Activated naive CD4-positive, alpha-beta T cell treated with anti-CD3 and anti-CD28 coated beads, Interleukin-2, amount 50 U/mL, for 24 hours (primary cell): Measurements from ENCODE around the gene GABRQ.

Experiments used
- H3K27ac Mint-ChIP-seq: one replicate; pipeline ENCODE4 v1.8.0; 2021; ENCODE audit warnings: mild to moderate bottlenecking, mixed read lengths
- H3K27me3 Mint-ChIP-seq: one replicate; pipeline ENCODE4 v1.8.0; 2021; ENCODE audit warnings: mixed read lengths
- H3K36me3 Mint-ChIP-seq: one replicate; pipeline ENCODE4 v1.8.0; 2021; ENCODE audit warnings: mixed read lengths
- H3K4me1 Mint-ChIP-seq: one replicate; pipeline ENCODE4 v1.8.0; 2021; ENCODE audit warnings: mixed read lengths
- H3K4me3 Mint-ChIP-seq: one replicate; pipeline ENCODE4 v1.8.0; 2021; ENCODE audit warnings: mild to moderate bottlenecking, mixed read lengths
- H3K9me3 Mint-ChIP-seq: one replicate; pipeline ENCODE4 v1.8.0; 2021; ENCODE audit warnings: mixed read lengths

GABRQ gene

GRCh38 chrX:152637649-152638442 is at the start of gene GABRQ:
Gene GABRQ, plus strand, starts transcription at chrX:152637895. Its CDS starts 308 bp downstream, at chrX:152638203.
- H3K9me3 Mint-ChIP-seq = no peaks in the 10 kb centered on the region
- peaks cover 14% of the 10 kb centered on the region for H3K27me3 Mint-ChIP-seq
- no peaks in the 10 kb centered on the region for H3K36me3 Mint-ChIP-seq
- H3K4me3 Mint-ChIP-seq = no peak within 1 kb of the TSS
- H3K27ac Mint-ChIP-seq = no peak within 1 kb of the TSS
- no peaks in the 10 kb centered on the region for H3K4me1 Mint-ChIP-seq

GRCh38 chrX:152588206-152588605 is 49.5 kb upstream of the GABRQ start:
- Mint-ChIP-seq H3K4me1 (no peaks in the 10 kb centered on the region), H3K9me3 (no peaks in the 10 kb centered on the region)

GRCh38 chrX:152600853-152601633 is 36.7 kb upstream of the GABRQ start:
- H3K4me3 Mint-ChIP-seq = no peak overlapping the region
- peaks cover 6% of the 10 kb centered on the region for H3K27me3 Mint-ChIP-seq
- H3K27ac Mint-ChIP-seq = no peak overlapping the region
- H3K9me3 Mint-ChIP-seq = no peaks in the 10 kb centered on the region
- H3K4me1 Mint-ChIP-seq = no peaks in the 10 kb centered on the region
- no peaks in the 10 kb centered on the region for H3K36me3 Mint-ChIP-seq

More at GRCh38 chrX:152588206-152588605, 49.5 kb upstream of the GABRQ start:
- Mint-ChIP-seq H3K27me3 (peaks cover 2% of the 10 kb centered on the region), H3K36me3 (no peaks in the 10 kb centered on the region), H3K27ac (no peak overlapping the region), H3K4me3 (no peak overlapping the region)

- no peaks in the 10 kb centered on the region for H3K36me3 Mint-ChIP-seq
- H3K27ac Mint-ChIP-seq = no peak overlapping the region
- H3K9me3 Mint-ChIP-seq = no peaks in the 10 kb centered on the region
- H3K27me3 Mint-ChIP-seq = peaks cover 6% of the 10 kb centered on the region
- H3K4me1 Mint-ChIP-seq = no peaks in the 10 kb centered on the region
- no peak overlapping the region for H3K4me3 Mint-ChIP-seq
Measured at GRCh38 chrX:152601848-152602616, 35.7 kb upstream of the GABRQ start.

GRCh38 chrX:152614791-152615190 is 22.9 kb upstream of the GABRQ start:
- H3K4me1 Mint-ChIP-seq = no peaks in the 10 kb centered on the region
- no peak overlapping the region for H3K27ac Mint-ChIP-seq
- no peaks in the 10 kb centered on the region for H3K9me3 Mint-ChIP-seq
- no peaks in the 10 kb centered on the region for H3K36me3 Mint-ChIP-seq
- peaks cover 8% of the 10 kb centered on the region for H3K27me3 Mint-ChIP-seq
- H3K4me3 Mint-ChIP-seq = no peak overlapping the region

- H3K9me3 Mint-ChIP-seq = no peaks in the 10 kb centered on the region
- no peaks in the 10 kb centered on the region for H3K4me1 Mint-ChIP-seq
- no peak overlapping the region for H3K4me3 Mint-ChIP-seq
- H3K27ac Mint-ChIP-seq = no peak overlapping the region
- H3K36me3 Mint-ChIP-seq = no peaks in the 10 kb centered on the region
- H3K27me3 Mint-ChIP-seq = peaks cover 11% of the 10 kb centered on the region
Measured at GRCh38 chrX:152619897-152620296, 17.8 kb upstream of the GABRQ start.

GRCh38 chrX:152632445-152633097 is 5.1 kb upstream of the GABRQ start:
- H3K27ac Mint-ChIP-seq = no peak overlapping the region
- no peaks in the 10 kb centered on the region for H3K4me1 Mint-ChIP-seq
- no peaks in the 10 kb centered on the region for H3K36me3 Mint-ChIP-seq
- no peaks in the 10 kb centered on the region for H3K9me3 Mint-ChIP-seq
- no peak overlapping the region for H3K4me3 Mint-ChIP-seq
- peaks cover 12% of the 10 kb centered on the region for H3K27me3 Mint-ChIP-seq

- Mint-ChIP-seq H3K4me3 (no peak overlapping the region), H3K27ac (no peak overlapping the region), H3K9me3 (no peaks in the 10 kb centered on the region), H3K36me3 (no peaks in the 10 kb centered on the region), H3K27me3 (peaks cover 16% of the 10 kb centered on the region), H3K4me1 (no peaks in the 10 kb centered on the region)
Measured at GRCh38 chrX:152635941-152636340, 1.8 kb upstream of the GABRQ start.

GRCh38 chrX:152638443-152638904 is 779 bp downstream of the GABRQ start:
- H3K36me3 Mint-ChIP-seq = no peaks in the 10 kb centered on the region
- no peaks in the 10 kb centered on the region for H3K9me3 Mint-ChIP-seq
- H3K27ac Mint-ChIP-seq = no peak overlapping the region
- H3K4me3 Mint-ChIP-seq = no peak overlapping the region
- no peaks in the 10 kb centered on the region for H3K4me1 Mint-ChIP-seq
- peaks cover 13% of the 10 kb centered on the region for H3K27me3 Mint-ChIP-seq

- Mint-ChIP-seq H3K4me3 (no peak overlapping the region), H3K27me3 (peaks cover 11% of the 10 kb centered on the region), H3K36me3 (no peaks in the 10 kb centered on the region), H3K27ac (no peak overlapping the region), H3K9me3 (no peaks in the 10 kb centered on the region), H3K4me1 (no peaks in the 10 kb centered on the region)
Measured at GRCh38 chrX:152639426-152639825, 1.7 kb downstream of the GABRQ start.

GRCh38 chrX:152640034-152640818 is 2.5 kb downstream of the GABRQ start:
- no peaks in the 10 kb centered on the region for H3K4me1 Mint-ChIP-seq
- H3K27me3 Mint-ChIP-seq = peaks cover 11% of the 10 kb centered on the region
- H3K9me3 Mint-ChIP-seq = no peaks in the 10 kb centered on the region
- no peaks in the 10 kb centered on the region for H3K36me3 Mint-ChIP-seq
- H3K4me3 Mint-ChIP-seq = no peak overlapping the region
- H3K27ac Mint-ChIP-seq = no peak overlapping the region

GRCh38 chrX:152641256-152641875 is 3.7 kb downstream of the GABRQ start:
- Mint-ChIP-seq H3K27ac (no peak overlapping the region), H3K27me3 (peaks cover 10% of the 10 kb centered on the region), H3K4me3 (no peak overlapping the region), H3K4me1 (no peaks in the 10 kb centered on the region), H3K9me3 (no peaks in the 10 kb centered on the region), H3K36me3 (no peaks in the 10 kb centered on the region)

GRCh38 chrX:152641996-152642395 is 4.3 kb downstream of the GABRQ start:
- Mint-ChIP-seq H3K36me3 (no peaks in the 10 kb centered on the region), H3K27me3 (peaks cover 7% of the 10 kb centered on the region), H3K27ac (no peak overlapping the region), H3K4me3 (no peak overlapping the region), H3K9me3 (no peaks in the 10 kb centered on the region), H3K4me1 (no peaks in the 10 kb centered on the region)

- no peaks in the 10 kb centered on the region for H3K36me3 Mint-ChIP-seq
- peaks cover 4% of the 10 kb centered on the region for H3K27me3 Mint-ChIP-seq
- H3K4me1 Mint-ChIP-seq = no peaks in the 10 kb centered on the region
- H3K4me3 Mint-ChIP-seq = no peak overlapping the region
- H3K27ac Mint-ChIP-seq = no peak overlapping the region
- H3K9me3 Mint-ChIP-seq = no peaks in the 10 kb centered on the region
Measured at GRCh38 chrX:152642931-152643564, 5.4 kb downstream of the GABRQ start.
